Activated naive CD4-positive, alpha-beta T cell treated with anti-CD3 and anti-CD28 coated beads, Interleukin-2, amount 10 ng/mL, durations not matched to agents 7 days and 5 days (primary cell): Measurements from ENCODE around the gene SPG11.
A peak's percentile ranks its signal among the peaks of the same experiment; 100 is the strongest.
"Not testable (repeated sequence)": the region's sequence is repeated elsewhere in the genome, so short reads cannot be mapped to it uniquely, and the experiment has no call there.

Experiments
- CTCF ChIA-PET: fragments of 350-600 bp; sonication (Branson Sonifier 250); formaldehyde crosslinking; loops from one replicate; lab custom pipeline; 2021; ENCODE audit warnings: antibody characterized with exemption; lab: Charles Lee
- DNase-seq: peaks from one replicate; pipeline ENCODE4 v3.0.0-alpha.2; 2020
- H3K27ac Mint-ChIP-seq: one replicate; pipeline ENCODE4 v1.8.0; 2021; ENCODE audit warnings: mild to moderate bottlenecking, moderate library complexity, mixed read lengths
- H3K27me3 Mint-ChIP-seq: one replicate; pipeline ENCODE4 v1.8.0; 2021; ENCODE audit warnings: mild to moderate bottlenecking, mixed read lengths
- H3K36me3 Mint-ChIP-seq: one replicate; pipeline ENCODE4 v1.8.0; 2021; ENCODE audit warnings: mixed read lengths
- H3K4me1 Mint-ChIP-seq: one replicate; pipeline ENCODE4 v1.8.0; 2021; ENCODE audit warnings: mixed read lengths
- H3K4me3 Mint-ChIP-seq: one replicate; pipeline ENCODE4 v1.8.0; 2021; ENCODE audit warnings: mild to moderate bottlenecking, moderate library complexity, mixed read lengths
- H3K9me3 Mint-ChIP-seq: one replicate; pipeline ENCODE4 v1.8.0; 2021; ENCODE audit warnings: mixed read lengths

Gene SPG11

GRCh38 chr15:44633603-44634002, 29.9 kb downstream of the SPG11 start:
- DNase-seq, result no peak
- no peak overlapping the region for H3K4me3 Mint-ChIP-seq

GRCh38 chr15:44625286-44625685, 38.2 kb downstream of the SPG11 start:
- H3K27me3 Mint-ChIP-seq, CTCF ChIA-PET, H3K4me3 Mint-ChIP-seq, DNase-seq, H3K9me3 Mint-ChIP-seq, H3K4me1 Mint-ChIP-seq: not testable (repeated sequence)
- Mint-ChIP-seq H3K27ac (peak overlapping the region; percentile 75), H3K36me3 (peaks cover 63% of the 10 kb centered on the region)

More at GRCh38 chr15:44633603-44634002, 29.9 kb downstream of the SPG11 start:
- no peaks in the 10 kb centered on the region for H3K9me3 Mint-ChIP-seq
- no peaks in the 10 kb centered on the region for H3K27me3 Mint-ChIP-seq
- H3K4me1 Mint-ChIP-seq, result peaks cover 5% of the 10 kb centered on the region
- CTCF ChIA-PET, result interaction anchor here (1.2 to 1.6 kb wide), 2 partner anchors 41 to 55 kb away, joined by 3 to 5 read pairs; no protein-coding TSS in a partner anchor
- H3K27ac Mint-ChIP-seq, result no peak overlapping the region
- peaks cover 53% of the 10 kb centered on the region for H3K36me3 Mint-ChIP-seq

GRCh38 chr15:44623178-44623577, 40.3 kb downstream of the SPG11 start:
- H3K27ac Mint-ChIP-seq, result no peak overlapping the region
- no peak overlapping the region for H3K4me3 Mint-ChIP-seq
- no peaks in the 10 kb centered on the region for H3K27me3 Mint-ChIP-seq
- H3K36me3 Mint-ChIP-seq, result peaks cover 57% of the 10 kb centered on the region
- H3K4me1 Mint-ChIP-seq, result no peaks in the 10 kb centered on the region
- no peak for DNase-seq
- H3K9me3 Mint-ChIP-seq, result no peaks in the 10 kb centered on the region
- CTCF ChIA-PET, result no interaction called here

- H3K9me3 Mint-ChIP-seq, result no peaks in the 10 kb centered on the region
- CTCF ChIA-PET, result interaction anchor here (1.2 kb wide), 1 partner anchor 41 kb away, joined by 4 read pairs; no protein-coding TSS in a partner anchor
- no peaks in the 10 kb centered on the region for H3K4me1 Mint-ChIP-seq
- H3K36me3 Mint-ChIP-seq, result peaks cover 57% of the 10 kb centered on the region
- H3K27ac Mint-ChIP-seq, result no peak overlapping the region
- DNase-seq, result no peak
- no peak overlapping the region for H3K4me3 Mint-ChIP-seq
- no peaks in the 10 kb centered on the region for H3K27me3 Mint-ChIP-seq
These were observed 43.4 kb downstream of the SPG11 start for GRCh38 chr15:44620081-44620480.

- CTCF ChIA-PET, result interaction anchor here (1.2 kb wide), 1 partner anchor 99 kb away, joined by 3 read pairs; no protein-coding TSS in a partner anchor
- no peak overlapping the region for H3K27ac Mint-ChIP-seq
- H3K27me3 Mint-ChIP-seq, result no peaks in the 10 kb centered on the region
- DNase-seq, result no peak
- no peaks in the 10 kb centered on the region for H3K4me1 Mint-ChIP-seq
- no peaks in the 10 kb centered on the region for H3K9me3 Mint-ChIP-seq
- H3K4me3 Mint-ChIP-seq, result no peak overlapping the region
- H3K36me3 Mint-ChIP-seq, result peaks cover 61% of the 10 kb centered on the region
These were observed 46.5 kb downstream of the SPG11 start for GRCh38 chr15:44616974-44617373.

GRCh38 chr15:44606740-44607139, 56.7 kb downstream of the SPG11 start:
- no peaks in the 10 kb centered on the region for H3K27me3 Mint-ChIP-seq
- peaks cover 55% of the 10 kb centered on the region for H3K36me3 Mint-ChIP-seq
- no peak overlapping the region for H3K27ac Mint-ChIP-seq
- no peaks in the 10 kb centered on the region for H3K4me1 Mint-ChIP-seq
- H3K4me3 Mint-ChIP-seq, result no peak overlapping the region
- H3K9me3 Mint-ChIP-seq, result no peaks in the 10 kb centered on the region
- no peak for DNase-seq
- CTCF ChIA-PET, result interaction anchor here (0.7 kb wide), 1 partner anchor 45 kb away, joined by 3 read pairs; no protein-coding TSS in a partner anchor

- peak overlapping the region; percentile 8 for H3K27ac Mint-ChIP-seq
- H3K36me3 Mint-ChIP-seq, result peaks cover 55% of the 10 kb centered on the region
- H3K9me3 Mint-ChIP-seq, result no peaks in the 10 kb centered on the region
- no peaks in the 10 kb centered on the region for H3K27me3 Mint-ChIP-seq
- H3K4me1 Mint-ChIP-seq, result peaks cover 9% of the 10 kb centered on the region
- H3K4me3 Mint-ChIP-seq, result no peak overlapping the region
- no peak for DNase-seq
- CTCF ChIA-PET, result interaction anchor here (0.7 to 1.2 kb wide), 2 partner anchors 135 to 394 kb away, joined by 3 to 4 read pairs; no protein-coding TSS in a partner anchor
These were observed 60.3 kb downstream of the SPG11 start for GRCh38 chr15:44603126-44603525.

- no peak for DNase-seq
- Mint-ChIP-seq H3K4me1 (peaks cover 32% of the 10 kb centered on the region), H3K9me3 (no peaks in the 10 kb centered on the region), H3K36me3 (peaks cover 49% of the 10 kb centered on the region), H3K4me3 (no peak overlapping the region), H3K27ac (no peak overlapping the region), H3K27me3 (no peaks in the 10 kb centered on the region)
- CTCF ChIA-PET, result interaction anchor here (0.9 to 3.0 kb wide), 4 partner anchors 10 to 140 kb away, joined by 3 to 9 read pairs (median 4); no protein-coding TSS in a partner anchor
These were observed 64.6 kb downstream of the SPG11 start for GRCh38 chr15:44598892-44599291.

GRCh38 chr15:44598066-44598465, 65.4 kb downstream of the SPG11 start:
- Mint-ChIP-seq H3K27me3 (no peaks in the 10 kb centered on the region), H3K9me3 (no peaks in the 10 kb centered on the region), H3K36me3 (peaks cover 47% of the 10 kb centered on the region), H3K27ac (peak overlapping the region; percentile 73), H3K4me1 (peaks cover 37% of the 10 kb centered on the region), H3K4me3 (no peak overlapping the region)
- CTCF ChIA-PET, result interaction anchor here (1.0 to 3.0 kb wide), 4 partner anchors 15 to 141 kb away, joined by 3 to 9 read pairs (median 4); no protein-coding TSS in a partner anchor
- no peak for DNase-seq

GRCh38 chr15:44596511-44597010, 66.9 kb downstream of the SPG11 start:
- peak overlapping the region; percentile 53 for H3K27ac Mint-ChIP-seq
- CTCF ChIA-PET, result interaction anchor here (0.6 to 2.0 kb wide), 5 partner anchors 13 to 142 kb away, joined by 3 to 9 read pairs (median 5); partner anchors contain the start of gene TRIM69

GRCh38 chr15:44595656-44596510, 67.6 kb downstream of the SPG11 start:
- CTCF ChIA-PET, result interaction anchor here (0.6 to 2.0 kb wide), 6 partner anchors 12 to 143 kb away, joined by 3 to 9 read pairs (median 4); partner anchors contain the start of gene TRIM69
- H3K4me3 Mint-ChIP-seq, result no peak overlapping the region
- H3K9me3 Mint-ChIP-seq, result no peaks in the 10 kb centered on the region
- peak overlapping the region; percentile 53 for H3K27ac Mint-ChIP-seq
- DNase-seq, result no peak
- no peaks in the 10 kb centered on the region for H3K27me3 Mint-ChIP-seq
- peaks cover 38% of the 10 kb centered on the region for H3K4me1 Mint-ChIP-seq
- peaks cover 40% of the 10 kb centered on the region for H3K36me3 Mint-ChIP-seq

More at GRCh38 chr15:44596511-44597010, 66.9 kb downstream of the SPG11 start:
- Mint-ChIP-seq H3K36me3 (peaks cover 38% of the 10 kb centered on the region), H3K27me3 (no peaks in the 10 kb centered on the region), H3K4me1 (peaks cover 38% of the 10 kb centered on the region), H3K9me3 (no peaks in the 10 kb centered on the region), H3K4me3 (no peak overlapping the region)
- DNase-seq, result no peak

GRCh38 chr15:44595246-44595645, 68.2 kb downstream of the SPG11 start:
- no peak for DNase-seq
- no peaks in the 10 kb centered on the region for H3K27me3 Mint-ChIP-seq
- H3K27ac Mint-ChIP-seq, result peak overlapping the region; percentile 42
- no peak overlapping the region for H3K4me3 Mint-ChIP-seq
- CTCF ChIA-PET, result interaction anchor here (0.6 to 4.2 kb wide), 2 partner anchors 17 to 142 kb away, joined by 3 to 47 read pairs; partner anchors contain the start of gene TRIM69
- H3K36me3 Mint-ChIP-seq, result peaks cover 44% of the 10 kb centered on the region
- H3K9me3 Mint-ChIP-seq, result no peaks in the 10 kb centered on the region
- H3K4me1 Mint-ChIP-seq, result peaks cover 38% of the 10 kb centered on the region

- Mint-ChIP-seq H3K4me1 (peaks cover 29% of the 10 kb centered on the region), H3K9me3 (no peaks in the 10 kb centered on the region), H3K4me3 (no peak overlapping the region), H3K36me3 (peaks cover 48% of the 10 kb centered on the region), H3K27ac (peak overlapping the region; percentile 38), H3K27me3 (no peaks in the 10 kb centered on the region)
- CTCF ChIA-PET, result interaction anchor here (0.7 to 4.2 kb wide), 9 partner anchors 9 to 442 kb away, joined by 3 to 47 read pairs (median 4); partner anchors contain the start of gene TRIM69
- DNase-seq, result peak; percentile 39
These were observed 70.3 kb downstream of the SPG11 start for GRCh38 chr15:44593042-44593736.
